Measurements from ENCODE around the gene ANKRD17.

The ANKRD17 gene

DNA sequence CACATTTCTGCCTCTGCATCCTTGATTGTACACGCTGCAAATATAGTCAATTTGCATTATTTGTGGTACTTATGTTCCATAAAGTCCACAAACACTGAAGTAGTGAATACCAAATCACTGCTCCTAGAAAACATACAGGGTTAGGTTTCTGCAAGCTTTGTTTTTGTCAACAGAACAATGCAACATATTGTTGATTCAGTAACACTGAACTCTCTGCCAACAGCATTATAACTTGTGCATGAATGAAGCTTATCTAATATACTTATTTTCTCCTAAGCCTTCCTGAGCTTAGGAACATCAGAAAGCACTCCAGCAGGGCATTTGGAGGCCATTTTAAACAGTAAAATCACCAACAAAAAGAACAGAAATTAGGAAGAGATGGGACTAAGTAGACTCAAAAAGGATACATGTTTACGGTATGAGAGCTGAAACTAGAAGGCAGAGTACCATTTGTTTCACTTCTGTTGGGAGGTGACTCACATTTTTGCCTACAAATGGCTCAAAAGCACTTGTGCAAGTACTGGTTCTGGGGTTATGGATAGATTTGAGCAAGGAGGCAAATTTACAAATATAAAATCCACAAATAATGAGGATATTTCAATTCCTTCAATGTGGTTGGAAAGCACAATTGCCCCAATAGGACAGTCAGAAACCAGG is 203.2 kb downstream of the ANKRD17 start:
- DNase-seq (ENCODE audit: low read depth, low spot score), result no peak

DNA sequence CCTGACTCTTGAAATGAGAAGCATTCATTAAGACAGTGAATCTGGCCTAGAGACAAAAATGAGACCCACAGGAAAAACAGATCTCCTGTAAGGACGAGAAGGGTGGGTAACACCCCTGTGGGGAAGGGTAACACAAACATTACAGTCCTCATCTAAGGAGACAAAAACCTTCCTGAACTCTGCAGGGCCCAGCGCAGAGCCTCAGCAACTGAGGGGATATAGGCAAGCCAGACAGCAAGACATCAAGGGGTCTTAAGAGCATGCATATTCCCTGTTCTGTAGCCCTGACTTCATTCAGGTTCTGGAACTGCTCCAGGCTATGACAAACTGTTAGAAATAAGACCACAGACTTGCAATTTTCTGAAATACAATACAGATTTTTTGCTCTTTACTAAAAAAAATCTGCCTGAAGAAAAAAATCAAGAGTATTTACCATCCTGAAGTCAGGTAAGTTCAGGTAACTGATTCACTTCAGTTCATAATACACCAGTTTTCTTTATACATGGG is 204.6 kb downstream of the ANKRD17 start:
- no peak for DNase-seq (ENCODE audit: low read depth, low spot score)

DNA sequence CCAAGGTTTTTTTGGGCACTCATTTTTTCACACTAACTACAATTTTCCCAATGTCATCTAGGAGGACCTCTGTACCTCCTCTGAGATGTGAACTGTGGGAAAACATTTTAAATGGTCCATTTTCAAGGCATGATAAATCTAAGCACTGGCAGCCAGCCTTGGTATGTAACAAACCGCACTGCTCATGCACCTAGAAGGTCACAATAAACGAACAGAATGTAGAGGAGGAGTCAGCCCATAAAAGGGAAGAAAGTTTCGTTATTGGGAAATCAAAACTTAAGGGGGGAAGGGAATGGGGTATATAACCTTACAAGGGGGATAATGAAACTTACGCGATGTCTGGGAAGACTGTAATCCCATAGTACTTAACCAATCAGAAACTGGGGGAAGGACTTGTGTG is 205.5 kb downstream of the ANKRD17 start:
- no peak for DNase-seq (ENCODE audit: low read depth, low spot score)

DNA sequence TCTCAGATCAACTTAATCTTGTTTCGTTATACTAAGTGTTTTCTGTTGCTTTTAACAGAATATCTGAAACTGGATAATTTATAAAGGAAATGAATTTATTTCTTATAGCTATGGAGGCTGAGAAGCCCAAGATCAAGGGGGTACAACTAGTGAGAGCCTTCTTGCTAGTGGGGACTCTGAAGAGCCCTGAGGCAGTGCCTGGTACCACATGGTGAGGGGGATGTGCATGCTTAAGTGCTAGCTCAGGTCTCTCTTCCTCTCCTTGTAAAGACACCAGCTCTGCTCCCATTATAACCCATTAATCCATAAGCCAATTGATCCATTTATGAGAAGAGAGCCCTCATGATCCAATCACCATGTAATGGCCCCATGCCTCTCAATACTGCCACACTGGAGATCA is 207.0 kb downstream of the ANKRD17 start:
- no peak for DNase-seq (ENCODE audit: low read depth, low spot score)

DNA sequence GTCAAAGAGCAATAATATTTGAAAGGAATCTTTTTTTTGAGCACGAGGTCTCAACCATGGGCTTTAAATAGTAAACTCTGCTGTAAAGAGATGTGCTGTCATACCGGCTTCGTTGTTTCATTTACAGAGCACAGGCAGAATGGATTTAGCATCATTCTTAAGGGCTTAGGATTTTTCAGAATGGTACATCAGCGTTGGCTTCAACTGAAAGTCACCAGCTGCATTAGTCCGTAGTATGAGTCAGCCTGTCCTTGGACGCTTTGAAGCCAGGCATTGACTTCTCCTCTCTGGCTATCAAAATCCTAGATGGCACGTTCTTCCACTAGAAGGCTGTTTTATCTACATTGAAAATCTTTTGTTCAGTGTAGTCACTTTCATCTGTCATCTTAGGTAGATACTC is 212.7 kb downstream of the ANKRD17 start:
- no peak for DNase-seq (ENCODE audit: low read depth, low spot score)

DNA sequence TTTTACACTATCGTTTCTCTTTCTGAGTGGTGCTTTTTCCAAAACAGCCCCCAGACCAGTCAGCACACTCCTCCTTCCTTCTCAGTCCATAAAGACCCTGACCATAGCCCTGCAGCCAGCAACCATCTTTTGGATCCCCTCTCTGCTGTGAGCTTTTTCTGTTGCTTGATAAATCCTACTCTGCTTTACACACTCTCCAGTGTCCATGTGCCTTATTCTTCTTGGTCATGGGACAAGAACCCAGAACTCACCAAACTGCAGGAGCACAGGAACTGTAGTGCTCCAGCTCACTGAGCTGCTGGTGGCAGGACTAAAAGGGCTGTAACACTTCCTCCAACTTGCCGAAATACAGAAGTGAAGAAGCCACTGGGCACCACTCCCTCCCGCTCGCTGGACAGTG is 221.5 kb downstream of the ANKRD17 start:
- no peak for DNase-seq (ENCODE audit: low read depth, low spot score)

DNA sequence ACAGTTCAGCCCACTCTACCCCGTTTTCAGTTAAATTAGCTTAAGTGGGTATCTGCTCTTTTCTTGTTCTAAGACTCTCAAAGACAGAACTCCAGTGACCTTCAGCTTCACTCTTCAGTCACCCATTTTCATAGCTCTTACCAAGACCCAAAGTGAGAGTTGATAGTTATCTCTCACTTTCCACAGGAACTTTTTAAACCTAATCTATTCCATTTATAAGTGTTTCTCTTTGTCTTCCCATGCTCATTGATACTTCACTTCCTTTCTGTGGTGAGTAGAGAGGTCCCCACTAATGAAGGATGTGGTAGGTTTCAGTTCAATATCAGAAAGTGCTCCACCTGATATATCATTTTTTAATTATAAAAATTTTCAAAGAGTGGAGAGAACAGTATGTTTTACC is 222.5 kb downstream of the ANKRD17 start:
- no peak for DNase-seq (ENCODE audit: low read depth, low spot score)

DNA sequence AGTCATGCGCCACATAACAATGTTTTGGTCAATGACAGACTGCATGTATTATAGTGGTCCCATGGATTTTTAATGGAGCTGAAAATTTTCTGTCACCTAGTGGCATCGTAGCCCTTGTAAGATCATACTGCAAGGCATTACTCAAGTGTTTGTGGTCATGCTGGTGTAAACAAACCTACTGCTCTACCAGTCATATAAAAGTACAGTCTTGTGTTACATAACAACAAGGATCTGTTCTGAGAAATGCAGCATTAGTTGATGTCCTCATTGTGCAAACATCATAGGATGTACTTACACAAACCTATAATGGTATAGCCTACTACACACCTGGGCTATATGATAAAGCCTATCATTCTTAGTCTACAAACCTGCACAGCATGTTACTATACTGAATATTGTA is 223.7 kb downstream of the ANKRD17 start:
- no peak for DNase-seq (ENCODE audit: low read depth, low spot score)

DNA sequence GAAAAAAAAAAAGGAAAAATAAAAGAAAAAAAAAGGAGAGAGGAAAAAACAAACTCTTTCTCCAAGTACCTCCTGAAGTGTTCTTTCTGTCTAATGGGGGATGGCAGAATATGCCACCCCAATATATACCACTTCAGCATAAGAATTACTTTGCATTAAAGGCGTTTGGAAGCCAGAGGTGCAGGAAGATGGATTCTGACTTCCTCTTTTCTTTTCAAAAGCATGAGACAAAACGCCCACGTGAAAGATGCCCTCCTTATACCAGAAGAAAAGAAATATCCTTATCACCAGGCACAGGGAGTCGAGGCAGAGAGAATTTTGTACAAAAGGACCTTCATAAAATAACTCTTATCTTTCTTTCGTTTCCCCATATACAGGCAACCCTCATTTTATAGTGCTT is 230.0 kb downstream of the ANKRD17 start:
- DNase-seq (ENCODE audit: low read depth, low spot score), result no peak

Data from activated naive CD8-positive, alpha-beta T cell treated with anti-CD3 and anti-CD28 coated beads, Interleukin-2, amount 50 U/mL, for 16 hours (primary cell).